GM19395 (cell line): ENCODE measurements around the gene TBC1D25.
"Not testable (repeated sequence)": the region's sequence is repeated elsewhere in the genome, so short reads cannot be mapped to it uniquely, and the experiment has no call there.

Experiments used
- ATAC-seq: cut with Tn5 transposase; IDR thresholded peaks from one replicate; pipeline ENCODE4 v1.9.1; 2021; ENCODE audit warnings: mild to moderate bottlenecking, moderate library complexity; ENCODE audit not compliant: unreplicated experiment

TBC1D25 gene

DNA sequence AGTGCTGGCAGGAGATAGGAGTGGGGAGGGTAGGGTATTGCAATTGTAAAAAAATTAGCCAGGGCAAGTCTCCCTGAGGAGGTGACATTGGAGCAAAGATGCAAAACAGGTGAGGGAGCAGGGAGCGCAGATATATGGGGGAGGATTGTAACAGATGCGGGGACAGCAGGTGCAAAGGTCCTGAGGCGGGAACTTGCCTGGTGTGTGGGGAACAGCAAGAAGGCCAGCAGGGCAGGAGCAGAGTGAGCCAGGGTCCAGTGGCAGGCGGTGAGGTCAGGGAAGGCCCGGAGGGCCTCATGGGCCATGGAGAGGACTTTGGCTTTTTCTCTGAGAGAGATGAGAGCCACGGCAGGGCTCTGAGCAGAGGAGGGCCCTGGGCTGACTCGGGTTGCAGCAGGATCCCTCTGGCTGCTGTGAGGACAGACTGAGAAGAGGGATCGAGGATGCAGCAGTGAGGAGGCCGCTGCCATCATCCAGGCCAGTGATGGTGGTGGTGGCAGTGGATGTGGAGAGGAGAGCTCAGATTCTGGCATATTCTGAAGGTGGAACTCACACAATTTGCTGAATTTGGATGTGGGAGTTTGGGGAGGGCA lies 24.6 kb upstream of the TBC1D25 start:
- ATAC-seq, result no peak

DNA sequence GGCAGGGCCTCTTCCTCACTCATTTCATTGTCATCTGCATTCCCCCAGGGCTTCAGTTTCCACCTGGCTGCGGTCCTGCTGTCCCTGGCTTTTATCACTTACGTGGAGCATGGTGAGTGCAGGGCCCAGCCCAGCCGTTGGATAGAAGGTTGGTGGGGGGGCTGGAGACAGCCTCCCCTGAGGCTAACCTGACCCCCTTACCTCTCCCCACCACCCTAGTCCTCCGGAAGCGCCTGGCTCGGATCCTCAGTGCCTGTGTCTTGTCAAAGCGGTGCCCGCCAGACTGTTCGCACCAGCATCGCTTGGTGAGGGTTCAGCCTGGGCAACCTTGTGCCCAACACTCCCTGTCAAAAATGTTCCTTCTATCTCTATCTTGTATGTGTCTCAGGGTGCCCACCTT lies 23.7 kb upstream of the TBC1D25 start:
- no peak for ATAC-seq

DNA sequence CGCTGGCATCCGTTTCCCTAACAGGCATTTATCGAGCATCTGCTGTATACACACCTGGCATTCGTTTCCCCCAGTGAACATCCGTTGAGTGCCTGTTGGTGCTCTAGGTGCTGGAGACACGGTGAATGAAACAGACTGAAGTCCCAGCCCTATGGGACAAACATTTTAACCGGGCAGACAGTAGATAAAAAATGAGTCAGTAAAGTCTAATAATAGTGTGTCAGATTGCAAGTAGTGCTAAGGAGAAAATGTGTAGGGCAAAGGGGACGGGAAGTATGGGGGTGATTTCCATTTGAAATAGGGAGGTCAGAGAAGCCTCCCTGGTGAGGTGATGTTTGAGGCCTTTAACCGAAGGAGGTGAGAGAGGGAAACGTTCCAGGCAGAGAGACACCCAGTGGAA lies 23.2 kb upstream of the TBC1D25 start:
- no peak for ATAC-seq

DNA sequence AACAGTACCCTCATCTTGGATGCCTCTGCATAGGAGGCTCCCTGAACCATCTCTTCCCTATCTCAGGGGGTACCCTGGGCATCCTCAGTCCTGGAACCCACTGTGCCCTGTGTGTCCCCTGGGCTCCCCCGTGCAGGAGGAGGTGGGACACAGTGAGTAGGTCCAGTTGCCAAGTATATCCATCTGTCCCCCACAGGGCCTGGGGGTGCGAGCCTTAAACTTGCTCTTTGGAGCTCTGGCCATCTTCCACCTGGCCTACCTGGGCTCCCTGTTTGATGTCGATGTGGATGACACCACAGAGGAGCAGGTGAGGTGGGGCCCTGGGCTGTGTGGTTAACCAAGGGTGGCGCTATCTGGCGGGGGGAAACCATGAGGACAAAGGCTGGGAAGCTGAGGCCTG lies 22.5 kb upstream of the TBC1D25 start:
- ATAC-seq, result no peak

DNA sequence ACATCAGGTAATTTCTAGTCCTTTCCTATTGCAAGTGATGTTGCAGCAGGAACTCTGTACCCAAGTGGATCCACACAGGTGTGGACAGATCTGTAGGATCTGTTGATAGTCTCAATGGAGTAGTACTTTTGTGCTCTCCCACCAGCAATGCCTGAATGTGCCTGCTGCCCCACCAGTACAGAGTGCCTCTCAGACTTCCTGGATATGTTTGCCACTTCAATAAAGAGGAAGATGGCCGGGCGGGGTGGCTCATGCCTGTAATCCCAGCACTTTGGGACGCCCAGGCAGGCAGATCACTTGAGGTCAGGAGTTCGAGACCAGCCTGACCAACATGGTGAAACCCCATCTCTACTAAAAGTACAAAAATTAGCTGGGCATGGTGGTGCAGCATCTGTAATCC lies 20.0 kb upstream of the TBC1D25 start:
- not testable (repeated sequence) for ATAC-seq

DNA sequence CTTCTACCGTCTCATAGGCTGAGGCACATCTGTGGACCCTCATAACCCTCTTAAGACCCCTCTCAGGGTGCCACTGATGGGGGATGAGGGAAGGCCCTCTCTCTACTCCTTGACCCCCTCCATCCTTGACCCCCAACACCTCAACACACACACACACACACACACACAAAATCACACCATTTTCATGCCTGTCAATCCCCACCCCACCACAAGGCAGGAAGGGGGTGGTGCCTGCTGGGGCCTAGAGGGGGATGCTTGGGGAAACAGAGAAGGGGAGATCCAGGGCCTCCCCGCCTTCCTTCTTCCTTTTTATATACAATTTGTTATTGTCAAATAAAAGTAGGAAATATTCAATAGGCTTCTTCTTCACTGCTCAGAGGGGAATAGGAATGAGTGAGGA lies 19.1 kb upstream of the TBC1D25 start:
- ATAC-seq, result no peak

DNA sequence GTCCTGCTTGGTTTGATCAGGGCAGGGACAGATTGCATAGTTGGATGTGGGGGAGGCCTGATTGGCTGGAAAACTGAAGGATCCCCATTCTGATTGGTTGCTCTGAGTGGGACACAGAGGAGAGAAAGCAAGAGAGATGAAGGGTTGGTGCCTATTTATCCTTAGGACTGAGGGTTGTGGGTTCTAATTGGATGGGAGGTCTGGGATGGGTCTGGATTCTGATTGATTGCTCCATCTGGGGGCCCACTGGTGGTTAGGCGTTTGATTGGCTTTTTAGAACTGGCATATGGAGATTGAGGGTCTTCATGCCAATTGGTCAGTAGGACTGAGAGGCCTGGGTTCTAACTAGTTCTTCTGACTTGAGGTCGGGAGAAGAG lies 18.6 kb upstream of the TBC1D25 start:
- no peak for ATAC-seq

DNA sequence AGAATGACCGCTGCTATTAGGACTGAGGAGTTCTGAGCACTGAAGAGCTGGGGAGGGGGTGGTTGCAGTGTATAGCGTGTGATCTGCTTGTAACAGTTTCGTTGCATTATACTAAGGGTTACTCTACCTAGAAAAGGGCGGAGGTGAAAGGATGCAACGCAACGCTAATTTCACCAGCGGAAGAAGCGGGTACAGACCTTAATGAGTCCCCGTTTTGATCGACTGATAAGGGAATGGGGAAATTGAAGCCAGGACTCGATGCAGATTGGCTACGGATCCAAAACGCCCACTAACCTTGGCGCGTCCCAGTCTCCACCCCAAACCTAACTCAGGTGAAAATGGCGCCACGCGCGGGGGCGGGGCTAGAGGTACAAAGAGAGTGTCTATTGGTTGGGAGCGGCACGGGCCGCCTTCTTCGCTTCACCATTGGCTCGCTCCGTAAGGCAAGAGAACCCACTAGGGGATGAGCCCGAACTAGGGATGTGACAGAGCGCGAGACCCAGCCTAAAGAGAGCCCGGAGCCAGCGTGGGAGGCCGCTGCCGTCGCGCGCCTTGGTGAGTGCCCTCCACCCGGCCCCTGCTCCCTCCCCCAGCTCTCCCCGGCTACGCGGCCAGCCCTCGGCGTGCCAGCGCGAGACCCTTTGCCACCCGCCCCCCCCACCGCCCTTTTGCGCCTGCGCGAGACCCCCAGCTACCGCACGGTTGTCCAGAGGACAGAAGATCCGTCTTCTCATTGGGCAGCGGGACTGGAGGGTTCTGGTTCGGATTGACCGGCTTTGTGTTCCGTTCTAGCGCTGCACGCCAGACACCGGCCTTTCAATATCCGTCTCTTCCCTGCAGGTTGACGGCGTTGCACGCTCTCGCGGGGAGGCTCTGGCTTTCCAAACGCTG lies 17.9 kb upstream of the TBC1D25 start, which contains the start of gene EBP:
Gene EBP (plus strand): TSS at position 456 of the 891 bp plus-strand sequence. CDS start 1,964 bp downstream, outside the sequence.
- peak; percentile 94 for ATAC-seq

DNA sequence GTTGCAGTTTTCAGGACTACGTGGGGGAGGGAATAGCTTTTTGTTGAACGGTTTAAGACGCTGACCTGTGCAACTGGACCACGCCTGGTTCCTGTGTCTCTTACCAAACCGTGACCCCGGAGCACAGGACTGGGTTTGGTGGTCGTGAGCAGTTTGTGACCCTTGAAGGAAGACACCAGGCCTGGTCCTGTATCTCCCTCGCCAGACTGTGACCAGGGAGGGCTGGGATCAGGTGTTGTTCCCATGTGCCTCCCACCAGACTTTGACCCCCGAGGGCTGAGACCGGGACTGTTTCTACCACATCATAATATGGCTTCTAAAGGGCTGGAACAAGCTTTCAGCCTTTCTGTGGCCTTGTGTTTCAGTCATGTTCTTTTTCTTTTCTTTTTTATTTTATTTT lies 17.2 kb upstream of the TBC1D25 start:
- no peak for ATAC-seq

DNA sequence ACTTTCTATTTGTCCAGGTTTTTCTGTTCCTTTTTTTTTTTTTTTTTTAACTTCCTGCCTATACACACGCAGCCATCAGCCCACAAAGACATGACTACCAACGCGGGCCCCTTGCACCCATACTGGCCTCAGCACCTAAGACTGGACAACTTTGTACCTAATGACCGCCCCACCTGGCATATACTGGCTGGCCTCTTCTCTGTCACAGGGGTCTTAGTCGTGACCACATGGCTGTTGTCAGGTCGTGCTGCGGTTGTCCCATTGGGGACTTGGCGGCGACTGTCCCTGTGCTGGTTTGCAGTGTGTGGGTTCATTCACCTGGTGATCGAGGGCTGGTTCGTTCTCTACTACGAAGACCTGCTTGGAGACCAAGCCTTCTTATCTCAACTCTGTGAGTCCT lies 15.8 kb upstream of the TBC1D25 start:
- ATAC-seq, result no peak

DNA sequence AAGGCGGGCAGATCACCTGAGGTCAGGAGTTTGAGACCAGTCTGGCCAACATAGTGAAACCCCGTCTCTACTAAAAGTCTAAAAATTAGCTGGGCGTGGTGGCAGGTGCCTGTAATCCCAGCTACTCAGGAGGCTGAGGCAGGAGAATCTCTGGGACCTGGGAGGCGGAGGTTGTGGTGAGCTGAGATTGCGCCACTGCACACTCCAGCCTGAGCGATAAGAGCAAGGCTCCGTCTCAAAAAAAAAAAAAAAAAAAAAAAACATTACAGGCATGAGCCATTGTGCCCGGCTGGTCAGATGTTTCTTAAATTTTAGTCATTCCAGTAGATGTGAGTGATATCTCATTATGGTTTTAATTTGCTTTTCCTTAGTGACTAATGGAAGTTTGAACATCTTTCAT lies 13.7 kb upstream of the TBC1D25 start:
- ATAC-seq, result not testable (repeated sequence)

DNA sequence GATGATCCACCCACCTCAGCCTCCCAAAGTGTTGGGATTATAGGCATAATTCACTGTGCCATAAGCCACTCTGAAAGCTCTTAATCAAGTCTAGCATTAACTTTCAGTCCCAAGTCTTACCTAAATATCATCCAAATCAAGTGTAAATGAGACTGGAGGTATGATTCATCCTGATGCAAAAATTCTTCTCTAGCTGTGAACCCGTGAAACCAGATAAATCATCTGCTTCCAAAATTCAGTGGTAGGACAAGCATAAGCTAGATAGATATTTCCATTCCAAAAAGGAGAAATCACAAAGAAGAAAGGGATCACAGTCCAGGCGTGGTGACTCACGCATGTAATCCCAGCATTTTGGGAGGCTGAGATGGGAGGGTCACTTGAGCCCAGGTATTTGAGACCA lies 8.8 kb upstream of the TBC1D25 start:
- ATAC-seq, result no peak

DNA sequence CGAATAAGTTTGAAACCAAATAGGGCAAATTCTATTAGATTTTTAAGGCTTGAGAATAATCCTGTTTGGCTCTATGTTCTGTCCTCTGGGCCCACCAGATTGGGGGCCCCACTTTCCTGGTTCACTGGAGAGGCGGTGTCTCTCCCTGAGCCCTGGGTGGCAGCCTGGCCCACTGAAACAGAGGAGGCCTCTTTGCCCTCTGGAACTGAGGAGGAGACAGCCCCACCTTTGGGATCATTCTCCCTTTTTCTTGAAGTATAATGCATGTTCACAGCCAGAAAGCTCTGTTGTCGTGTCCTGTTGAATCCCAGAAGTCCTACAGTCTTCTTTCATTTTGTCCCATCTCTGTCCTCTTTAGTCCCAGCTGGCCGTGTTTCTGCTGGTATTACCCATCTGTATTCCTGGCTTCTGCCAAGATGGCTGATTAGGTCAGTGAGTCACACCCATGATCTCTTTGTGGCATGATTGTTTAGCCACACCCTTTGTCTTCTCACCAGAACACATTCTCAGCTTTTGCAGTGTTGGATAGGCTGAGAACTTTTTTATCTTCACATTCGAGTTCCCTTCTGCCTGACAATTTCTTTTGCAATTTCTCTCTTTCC lies 8.1 kb upstream of the TBC1D25 start:
- ATAC-seq, result no peak

DNA sequence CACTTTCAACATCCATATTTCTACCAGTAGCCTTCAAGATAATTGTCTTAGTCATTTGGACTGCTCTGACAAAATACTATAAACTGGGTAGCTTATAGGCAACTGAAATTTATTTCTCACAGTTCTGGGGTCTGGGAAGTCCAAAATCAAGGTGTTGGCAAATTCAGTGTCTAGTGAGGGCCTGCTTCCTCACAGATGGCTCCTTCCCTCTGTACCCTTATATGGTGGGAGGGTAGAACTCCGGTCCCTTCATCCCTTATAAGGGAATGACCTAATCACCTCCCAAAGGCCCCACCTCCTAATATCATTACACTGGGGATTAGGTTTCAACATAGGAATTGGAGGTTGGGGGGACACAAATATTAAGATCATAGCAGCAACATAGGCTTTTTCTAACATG lies 7.4 kb upstream of the TBC1D25 start:
- ATAC-seq, result no peak

DNA sequence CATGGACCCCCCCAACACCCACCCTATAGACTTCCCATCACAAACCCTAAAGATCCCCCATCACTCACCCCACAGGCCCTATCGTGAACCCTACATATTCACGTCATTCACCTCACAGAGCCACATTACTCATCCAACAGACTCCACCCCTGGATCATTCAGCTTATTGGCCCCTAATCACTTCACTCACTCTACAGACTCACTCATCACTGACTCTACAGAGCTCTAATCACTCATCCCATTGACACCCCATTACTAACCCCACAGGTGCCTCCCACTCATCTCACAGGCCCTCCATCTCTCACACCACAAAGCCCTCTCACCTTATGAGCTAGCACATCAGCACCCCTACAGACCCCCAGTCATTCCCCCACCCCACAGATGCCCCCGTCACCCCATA lies 6.3 kb upstream of the TBC1D25 start:
- no peak for ATAC-seq

DNA sequence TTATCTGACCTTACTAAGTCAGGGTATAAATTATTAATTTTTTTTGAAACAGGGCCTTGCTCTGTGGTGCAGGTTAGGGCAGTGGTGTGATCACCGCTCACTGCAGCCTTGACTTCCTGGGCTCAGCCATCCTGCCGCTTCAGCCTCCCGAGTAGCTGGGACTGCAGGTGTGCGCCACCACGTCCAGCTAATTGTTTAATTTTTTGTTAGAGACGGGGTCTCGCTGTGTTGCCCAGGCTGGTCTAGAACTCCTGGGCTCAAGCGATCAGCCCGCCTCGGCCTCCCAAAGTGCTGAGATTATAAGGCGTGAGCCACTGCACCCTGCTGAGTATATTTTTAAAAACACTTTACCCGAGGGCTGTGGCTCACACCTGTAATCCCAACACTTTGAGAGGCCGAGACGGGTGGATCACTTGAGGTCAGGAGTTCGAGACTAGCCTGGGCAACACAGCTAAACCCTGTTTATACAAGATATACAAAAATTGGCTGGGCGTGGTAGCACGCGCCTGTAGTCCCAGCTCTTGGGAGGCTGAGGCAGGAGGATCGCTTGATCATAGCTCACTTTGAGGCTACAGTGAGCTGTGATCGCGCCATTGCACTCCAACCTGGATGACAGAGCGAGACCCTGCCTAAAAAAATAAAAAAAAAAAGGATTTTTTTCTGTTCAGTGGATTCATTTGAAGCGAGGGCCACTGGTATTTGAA lies 721 bp upstream of the TBC1D25 start:
- no peak for ATAC-seq

DNA sequence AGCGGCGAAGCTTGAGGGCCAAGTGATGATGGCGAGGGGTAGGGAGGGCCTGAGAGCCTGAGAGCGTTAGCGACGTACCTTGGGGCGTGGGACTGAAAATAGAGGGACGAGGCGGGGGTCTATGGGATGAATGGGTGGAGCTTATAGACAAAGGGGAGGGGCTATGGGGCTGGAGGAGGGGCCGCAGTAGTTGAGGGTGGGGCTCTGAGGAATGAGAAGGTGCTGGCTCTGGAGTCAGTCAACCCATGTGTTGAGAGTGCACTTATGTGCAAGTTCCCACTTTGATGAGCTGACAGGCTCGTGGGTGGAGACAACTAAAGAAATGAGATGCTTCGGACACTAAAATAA lies 488 bp downstream of the TBC1D25 start:
- peak; percentile 45 for ATAC-seq

DNA sequence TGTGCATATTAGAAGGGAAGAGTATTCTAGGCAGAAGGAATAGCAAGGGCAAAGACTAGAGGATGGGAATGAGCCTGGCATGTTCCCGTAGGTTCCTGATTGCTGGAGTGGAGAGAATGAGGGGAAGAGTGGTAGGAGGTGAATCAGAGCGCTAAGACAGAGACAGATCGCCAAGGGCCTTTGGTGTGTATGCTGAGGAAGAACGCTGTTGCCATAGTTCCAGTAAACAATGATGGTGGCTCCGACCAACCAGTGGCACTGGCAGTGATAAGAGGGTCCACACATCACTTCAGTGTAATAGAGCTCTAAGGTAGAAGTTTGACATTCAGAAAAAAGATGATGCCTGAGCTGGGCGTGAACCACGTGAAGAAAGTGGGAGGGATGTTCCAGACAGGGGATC lies 966 bp downstream of the TBC1D25 start:
- no peak for ATAC-seq

DNA sequence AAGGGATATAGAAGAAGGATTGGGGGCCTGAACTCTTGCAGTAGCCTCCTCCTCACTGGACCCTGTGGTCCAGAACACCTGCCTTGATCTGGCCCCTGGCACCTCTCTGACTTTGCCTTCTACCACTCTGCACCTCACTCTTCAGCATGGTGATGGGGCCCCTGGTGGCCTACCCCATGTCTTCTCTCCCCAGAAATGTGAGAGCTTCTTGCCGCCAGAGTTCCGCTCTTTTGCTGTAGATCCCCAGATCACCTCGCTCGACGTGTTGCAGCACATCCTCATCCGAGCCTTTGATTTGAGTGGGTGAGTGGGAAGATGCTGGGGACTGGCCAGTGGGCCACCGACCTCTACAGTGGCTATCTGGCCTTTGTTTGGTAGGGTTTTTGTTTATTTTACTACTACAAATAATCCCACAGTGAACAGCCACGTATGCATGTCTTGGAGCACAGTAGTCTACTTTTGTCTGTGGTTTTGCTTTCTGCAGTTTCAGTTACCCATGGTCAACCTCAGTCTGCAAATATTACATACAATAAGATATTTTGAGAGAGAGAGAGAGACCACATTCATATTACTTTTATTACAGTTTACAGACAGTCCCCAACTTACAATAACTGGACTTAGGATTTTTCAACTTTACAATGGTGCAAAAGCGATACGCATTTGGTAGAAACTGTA lies 1.8 kb downstream of the TBC1D25 start:
- no peak for ATAC-seq

DNA sequence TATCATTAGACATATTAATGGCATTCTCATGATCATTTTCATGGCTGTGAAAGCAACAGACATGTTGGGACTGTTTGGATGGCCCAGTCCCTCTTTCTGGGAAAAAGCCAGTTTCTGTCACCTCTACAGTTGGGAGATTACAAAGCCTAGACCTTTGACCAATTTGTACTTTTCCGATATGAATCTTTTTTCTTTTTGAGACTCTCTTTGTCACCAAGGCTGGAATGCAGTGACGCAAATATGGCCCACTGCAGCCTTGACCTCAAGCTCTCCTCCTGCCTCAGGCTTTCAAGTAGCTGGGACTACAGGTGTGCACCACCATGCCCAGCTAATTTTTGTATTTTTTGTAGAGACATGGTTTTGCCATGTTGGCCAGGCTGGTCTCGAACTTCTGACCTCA lies 9.4 kb downstream of the TBC1D25 start:
- ATAC-seq, result no peak

DNA sequence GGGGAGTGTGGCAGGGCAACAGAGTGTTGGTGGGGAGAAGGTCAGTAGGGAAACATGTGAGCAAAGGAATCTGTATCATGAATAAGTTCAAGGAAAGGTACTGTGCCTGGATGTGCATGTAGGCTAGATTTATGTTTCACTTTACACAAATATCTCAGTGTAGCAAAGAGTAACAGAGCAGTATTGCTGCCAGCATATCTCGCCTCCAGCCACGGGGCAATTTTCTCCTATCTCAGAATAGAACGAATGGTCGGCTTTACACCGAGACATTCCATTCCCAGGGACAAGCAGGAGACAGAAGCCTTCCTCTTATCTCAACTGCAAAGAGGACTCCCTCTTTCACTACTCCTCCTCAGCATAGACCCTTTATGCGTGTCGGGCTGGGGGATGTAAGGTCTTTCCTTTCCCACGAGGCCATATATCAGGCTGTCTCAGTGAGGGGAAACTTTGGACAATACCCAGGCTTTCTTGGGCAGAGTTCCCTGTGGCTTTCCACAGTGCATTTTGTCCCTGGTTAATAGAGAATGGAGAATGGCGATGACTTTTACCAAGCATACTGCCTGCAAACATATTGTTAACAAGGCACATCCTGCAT lies 16.3 kb downstream of the TBC1D25 start:
- not testable (repeated sequence) for ATAC-seq
